ENCODE measurements around the gene CTCF.
"Not testable (repeated sequence)": the region's sequence is repeated elsewhere in the genome, so short reads cannot be mapped to it uniquely, and the experiment has no call there.

CTCF gene, protein sequence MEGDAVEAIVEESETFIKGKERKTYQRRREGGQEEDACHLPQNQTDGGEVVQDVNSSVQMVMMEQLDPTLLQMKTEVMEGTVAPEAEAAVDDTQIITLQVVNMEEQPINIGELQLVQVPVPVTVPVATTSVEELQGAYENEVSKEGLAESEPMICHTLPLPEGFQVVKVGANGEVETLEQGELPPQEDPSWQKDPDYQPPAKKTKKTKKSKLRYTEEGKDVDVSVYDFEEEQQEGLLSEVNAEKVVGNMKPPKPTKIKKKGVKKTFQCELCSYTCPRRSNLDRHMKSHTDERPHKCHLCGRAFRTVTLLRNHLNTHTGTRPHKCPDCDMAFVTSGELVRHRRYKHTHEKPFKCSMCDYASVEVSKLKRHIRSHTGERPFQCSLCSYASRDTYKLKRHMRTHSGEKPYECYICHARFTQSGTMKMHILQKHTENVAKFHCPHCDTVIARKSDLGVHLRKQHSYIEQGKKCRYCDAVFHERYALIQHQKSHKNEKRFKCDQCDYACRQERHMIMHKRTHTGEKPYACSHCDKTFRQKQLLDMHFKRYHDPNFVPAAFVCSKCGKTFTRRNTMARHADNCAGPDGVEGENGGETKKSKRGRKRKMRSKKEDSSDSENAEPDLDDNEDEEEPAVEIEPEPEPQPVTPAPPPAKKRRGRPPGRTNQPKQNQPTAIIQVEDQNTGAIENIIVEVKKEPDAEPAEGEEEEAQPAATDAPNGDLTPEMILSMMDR

DNA sequence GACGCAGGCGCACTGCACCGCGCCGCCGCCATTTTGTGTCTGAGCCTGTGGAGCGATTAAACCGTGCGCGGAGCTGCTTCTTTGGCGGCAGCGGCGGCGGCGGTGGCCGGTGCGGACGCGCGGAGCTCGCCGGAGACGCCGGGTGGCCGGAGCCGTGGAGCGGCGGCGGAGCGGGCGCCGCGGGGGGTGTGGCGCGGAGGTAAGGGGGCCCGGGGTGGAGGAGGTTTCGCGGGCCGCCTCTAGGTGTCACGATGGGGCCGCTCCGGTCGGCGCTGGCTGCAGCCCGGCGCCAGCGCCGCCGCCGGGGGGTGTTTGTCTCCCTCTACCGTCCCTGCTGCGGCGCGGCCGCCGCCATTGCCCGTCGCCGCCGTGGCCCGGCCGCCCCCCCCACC, at the start of gene CTCF:
Gene CTCF, plus strand, starts transcription at position 1 of the 392 bp plus-strand sequence. CDS start 48,307 bp downstream, outside the sequence.
- Histone ChIP-seq H3K4me3 (replicated peaks; ENCODE audit: low read depth, low read length) (peak within 1 kb of the TSS; percentile 92), H3K36me3 (ENCODE audit: control insufficient read depth, insufficient read depth, low read length) (no peaks in the 10 kb centered on the region; the same call in 1 of the 2 replicates), H3K27me3 (replicated peaks; ENCODE audit: control insufficient read depth, insufficient read depth, low read length) (no peaks in the 10 kb centered on the region)
- TF ChIP-seq CTCF (IDR thresholded peaks at IDR 0.05; ENCODE audit: insufficient read depth, low read length, poor library complexity, severe bottlenecking): peak; percentile 24
- peak; percentile 91 for DNase-seq (ENCODE audit: extremely low read depth, insufficient read length)

DNA sequence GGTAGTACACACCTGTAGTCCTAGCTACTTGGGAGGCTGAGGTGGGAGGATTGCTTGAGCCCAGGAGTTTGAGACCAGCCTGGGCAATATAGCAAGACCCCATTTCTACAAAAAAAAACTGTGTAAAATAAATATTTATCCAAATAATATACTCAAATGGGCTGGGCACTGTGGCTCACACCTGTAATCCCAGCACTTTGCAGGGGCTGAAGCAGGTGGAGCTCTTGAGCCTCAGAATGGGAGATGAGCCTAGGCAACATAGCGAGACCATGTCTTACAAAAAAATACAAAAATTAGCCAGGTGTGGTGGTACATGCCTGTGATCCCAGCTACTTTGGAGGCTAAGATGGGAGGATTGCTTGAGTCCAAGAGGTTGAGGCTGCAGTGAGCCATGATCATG, 48.4 kb upstream of the CTCF start:
- H3K36me3 ChIP-seq (ENCODE audit: control insufficient read depth, insufficient read depth, low read length); DNase-seq (ENCODE audit: extremely low read depth, insufficient read length); H3K27me3 ChIP-seq (replicated peaks; ENCODE audit: control insufficient read depth, insufficient read depth, low read length); H3K4me3 ChIP-seq (replicated peaks; ENCODE audit: low read depth, low read length): not testable (repeated sequence)
- TF ChIP-seq CTCF (IDR thresholded peaks at IDR 0.05; ENCODE audit: insufficient read depth, low read length, poor library complexity, severe bottlenecking): peak; percentile 14

DNA sequence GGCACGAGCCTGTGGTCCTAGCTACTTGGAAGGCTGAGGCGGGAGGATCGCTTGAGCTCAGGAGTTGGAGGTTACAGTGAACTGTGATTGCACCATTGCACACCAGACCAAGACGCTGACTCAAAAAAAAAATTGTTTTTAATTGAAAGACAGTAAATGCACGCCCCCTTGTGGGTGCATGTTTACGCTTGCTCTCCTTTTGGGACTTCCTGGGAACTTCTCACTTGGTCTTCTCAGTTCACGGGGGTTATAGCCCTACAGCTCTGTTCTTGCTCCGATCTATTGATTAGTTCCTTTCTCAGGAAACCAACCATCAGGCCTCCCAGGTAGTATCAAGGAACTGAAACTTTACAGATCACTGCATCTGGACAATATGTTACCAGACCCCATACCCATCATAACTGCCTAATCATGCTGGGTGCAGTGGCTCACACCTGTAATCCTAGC, 47.9 kb upstream of the CTCF start:
- peak; percentile 66 for TF ChIP-seq CTCF (IDR thresholded peaks at IDR 0.05; ENCODE audit: insufficient read depth, low read length, poor library complexity, severe bottlenecking)
- no peaks in the 10 kb centered on the region for H3K36me3 ChIP-seq (ENCODE audit: control insufficient read depth, insufficient read depth, low read length)
- DNase-seq (ENCODE audit: extremely low read depth, insufficient read length): peak; percentile 69
- no peak overlapping the region for H3K4me3 ChIP-seq (replicated peaks; ENCODE audit: low read depth, low read length)
- no peaks in the 10 kb centered on the region for H3K27me3 ChIP-seq (replicated peaks; ENCODE audit: control insufficient read depth, insufficient read depth, low read length)

DNA sequence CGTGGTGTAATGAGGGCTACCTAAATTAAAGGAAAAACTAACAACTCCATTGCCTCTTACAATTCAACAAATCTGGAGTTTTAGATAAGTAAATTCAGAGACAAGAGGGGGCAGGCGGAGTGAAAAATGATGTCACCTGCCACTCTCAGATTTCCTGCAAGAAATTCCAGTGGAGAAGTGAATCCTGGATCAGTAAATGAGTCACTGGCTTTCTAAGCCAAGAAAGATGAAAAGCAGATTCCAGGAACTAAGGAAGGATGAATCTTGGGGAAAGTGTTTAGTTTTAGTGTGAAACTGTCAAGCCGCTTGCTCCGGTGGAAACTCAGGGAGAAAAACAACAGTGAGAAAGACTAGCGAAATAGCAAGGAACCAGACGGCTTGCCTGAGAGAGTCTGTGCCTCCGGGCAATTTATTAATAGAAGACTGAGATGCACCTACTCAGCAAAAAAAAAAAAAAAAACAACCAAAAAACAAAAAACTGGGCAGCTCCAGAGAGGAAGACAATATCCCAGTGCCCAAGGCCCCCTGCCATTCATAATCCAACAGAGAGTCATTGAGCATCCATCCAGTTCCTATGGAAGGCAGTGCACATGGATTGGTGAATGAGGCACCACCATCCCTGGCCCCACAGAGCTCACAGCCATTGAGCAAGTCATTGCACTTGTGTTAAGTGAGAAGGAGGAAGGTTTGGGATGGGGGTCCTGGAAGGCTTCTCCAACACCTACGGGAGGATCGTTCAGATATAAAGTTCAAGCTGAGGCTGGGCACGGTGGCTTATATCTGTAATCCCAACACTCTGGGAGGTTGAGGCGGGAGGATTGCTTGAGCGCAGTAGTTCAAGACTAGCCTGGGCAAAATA, 45.8 kb upstream of the CTCF start:
- H3K4me3 ChIP-seq (replicated peaks; ENCODE audit: low read depth, low read length): no peak overlapping the region
- no peaks in the 10 kb centered on the region for H3K36me3 ChIP-seq (ENCODE audit: control insufficient read depth, insufficient read depth, low read length)
- no peaks in the 10 kb centered on the region for H3K27me3 ChIP-seq (replicated peaks; ENCODE audit: control insufficient read depth, insufficient read depth, low read length)
- TF ChIP-seq CTCF (IDR thresholded peaks at IDR 0.05; ENCODE audit: insufficient read depth, low read length, poor library complexity, severe bottlenecking): no peak
- no peak for DNase-seq (ENCODE audit: extremely low read depth, insufficient read length)

DNA sequence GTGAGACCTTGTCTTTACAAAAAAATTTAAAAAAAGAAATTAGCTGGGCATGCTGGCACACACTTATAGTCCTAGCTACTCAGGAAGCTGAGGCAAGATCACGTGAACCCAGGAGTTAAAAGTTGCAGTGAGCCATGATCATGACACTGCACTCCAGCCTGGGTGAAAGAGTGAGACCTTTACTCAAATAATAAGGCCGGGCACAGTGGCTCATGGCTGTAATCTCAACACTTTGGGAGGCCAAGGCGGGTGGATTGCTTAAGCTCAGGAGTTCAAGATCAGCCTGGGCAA, 45.2 kb upstream of the CTCF start:
- TF ChIP-seq CTCF (IDR thresholded peaks at IDR 0.05; ENCODE audit: insufficient read depth, low read length, poor library complexity, severe bottlenecking): no peak
- no peaks in the 10 kb centered on the region for H3K27me3 ChIP-seq (replicated peaks; ENCODE audit: control insufficient read depth, insufficient read depth, low read length)
- H3K36me3 ChIP-seq (ENCODE audit: control insufficient read depth, insufficient read depth, low read length): no peaks in the 10 kb centered on the region
- no peak for DNase-seq (ENCODE audit: extremely low read depth, insufficient read length)
- no peak overlapping the region for H3K4me3 ChIP-seq (replicated peaks; ENCODE audit: low read depth, low read length)
